Tibial nerve (tissue), 4 donors: ENCODE results near the gene NFIA. TPM values are rescaled to one million over a fixed set of nuclear protein-coding genes. Genes with fewer than 3 reads are reported as not detected.

ENCODE experiments used
- DNase-seq, 2 donors: peaks; one replicate each; pipeline ENCODE4 v3.0.0-alpha.2; 2019; ENCODE audit warnings: low spot score in 2 of 2
- H3K27ac ChIP-seq, 4 donors: fragments of 200-600 bp; sonication (generic) in 3 of 4; one replicate each; pipeline ENCODE4 v1.5.1; 2017 to 2019; ENCODE audit warnings: mild to moderate bottlenecking in 1 of 4
- H3K27me3 ChIP-seq, 2 donors: fragments of 200-600 bp; sonication (generic) in 1 of 2; one replicate each; pipeline versions ENCODE4 v1.5.1 to v1.6.0; 2017 to 2019
- H3K36me3 ChIP-seq, 3 donors: fragments of 200-600 bp; sonication (generic); one replicate each; pipeline ENCODE4 v1.5.1; 2018 to 2019
- H3K4me1 ChIP-seq, 4 donors: fragments of 200-600 bp; sonication (generic) in 3 of 4; one replicate each; pipeline ENCODE4 v1.5.1; 2017 to 2019
- H3K4me3 ChIP-seq, 4 donors: fragments of 200-600 bp; sonication (generic) in 3 of 4; one replicate each; pipeline ENCODE4 v1.5.1; 2017 to 2019; ENCODE audit warnings: mild to moderate bottlenecking in 1 of 4, moderate library complexity in 1 of 4
- H3K9me3 ChIP-seq, 4 donors: fragments of 200-600 bp; sonication (generic) in 3 of 4; one replicate each; pipeline ENCODE4 v1.5.1; 2017 to 2019
- EP300 ChIP-seq, 2 donors: sonication (generic); formaldehyde crosslinking; IDR thresholded peaks; one replicate each; pipeline ENCODE4 v1.6.1; 2017; ENCODE audit warnings: antibody characterized with exemption in 2 of 2, mild to moderate bottlenecking in 1 of 2
- POLR2A ChIP-seq, 2 donors: fragments of 450-650 bp; IDR thresholded peaks; one replicate each; pipeline ENCODE4 v1.6.1; 2017; ENCODE audit warnings: antibody characterized with exemption in 2 of 2, mild to moderate bottlenecking in 2 of 2, moderate library complexity in 2 of 2
- whole genome bisulfite sequencing, 2 donors: methylation state at CpG; one replicate each; pipeline ENCODE4 v1.1.5; 2018; 5-methylcytosine and 5-hydroxymethylcytosine counted together
- total RNA-seq, 4 donors: library from RNA; depleted of rRNA; stranded (reverse); fragments of >200 nt; gene quantifications; one replicate each; pipeline ENCODE4 v1.1.0, GENCODE V29; 2016
- TF ChIP-seq, protein P1 (sequence below), 5 experiments: fragments of 200-600 bp in 3 of 5; fragments of 450-650 bp in 2 of 5; sonication (generic) in 3 of 5; IDR thresholded peaks; one replicate each; pipeline ENCODE4 v1.5.1; 2016 to 2019; ENCODE audit warnings: antibody characterized with exemption in 5 of 5, mild to moderate bottlenecking in 3 of 5, moderate library complexity in 2 of 5

NFIA gene
- total RNA-seq, 4 donors from 2014 or later, result 71.2 to 81.4 (median 75.7) TPM

GRCh38 chr1:61452176-61453035 lies 370.0 kb downstream of the NFIA start:
- Histone ChIP-seq H3K9me3 (no peaks in the 10 kb centered on the region), H3K4me1 (peaks cover 0 to 77% (median 43%) of the 10 kb centered on the region in 4 donors), H3K27ac (peak overlapping the region in 3 of 4 donors; percentile 55 to 77 (median 75)), H3K4me3 (no peak overlapping the region), H3K36me3 (peaks cover 0 to 9% (median 0%) of the 10 kb centered on the region in 3 donors), H3K27me3 (no peaks in the 10 kb centered on the region)
- 3 to 6% methylated on average over 4 of the region's 4 CpGs for WGBS, 2 donors
- no peak for DNase-seq
- no peak for TF ChIP-seq EP300 (IDR thresholded peaks at IDR 0.05)
- no peak for TF ChIP-seq POLR2A (IDR thresholded peaks at IDR 0.05)
- TF ChIP-seq, protein P1, sequence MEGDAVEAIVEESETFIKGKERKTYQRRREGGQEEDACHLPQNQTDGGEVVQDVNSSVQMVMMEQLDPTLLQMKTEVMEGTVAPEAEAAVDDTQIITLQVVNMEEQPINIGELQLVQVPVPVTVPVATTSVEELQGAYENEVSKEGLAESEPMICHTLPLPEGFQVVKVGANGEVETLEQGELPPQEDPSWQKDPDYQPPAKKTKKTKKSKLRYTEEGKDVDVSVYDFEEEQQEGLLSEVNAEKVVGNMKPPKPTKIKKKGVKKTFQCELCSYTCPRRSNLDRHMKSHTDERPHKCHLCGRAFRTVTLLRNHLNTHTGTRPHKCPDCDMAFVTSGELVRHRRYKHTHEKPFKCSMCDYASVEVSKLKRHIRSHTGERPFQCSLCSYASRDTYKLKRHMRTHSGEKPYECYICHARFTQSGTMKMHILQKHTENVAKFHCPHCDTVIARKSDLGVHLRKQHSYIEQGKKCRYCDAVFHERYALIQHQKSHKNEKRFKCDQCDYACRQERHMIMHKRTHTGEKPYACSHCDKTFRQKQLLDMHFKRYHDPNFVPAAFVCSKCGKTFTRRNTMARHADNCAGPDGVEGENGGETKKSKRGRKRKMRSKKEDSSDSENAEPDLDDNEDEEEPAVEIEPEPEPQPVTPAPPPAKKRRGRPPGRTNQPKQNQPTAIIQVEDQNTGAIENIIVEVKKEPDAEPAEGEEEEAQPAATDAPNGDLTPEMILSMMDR (IDR thresholded peaks at IDR 0.05), result no peak

DNA sequence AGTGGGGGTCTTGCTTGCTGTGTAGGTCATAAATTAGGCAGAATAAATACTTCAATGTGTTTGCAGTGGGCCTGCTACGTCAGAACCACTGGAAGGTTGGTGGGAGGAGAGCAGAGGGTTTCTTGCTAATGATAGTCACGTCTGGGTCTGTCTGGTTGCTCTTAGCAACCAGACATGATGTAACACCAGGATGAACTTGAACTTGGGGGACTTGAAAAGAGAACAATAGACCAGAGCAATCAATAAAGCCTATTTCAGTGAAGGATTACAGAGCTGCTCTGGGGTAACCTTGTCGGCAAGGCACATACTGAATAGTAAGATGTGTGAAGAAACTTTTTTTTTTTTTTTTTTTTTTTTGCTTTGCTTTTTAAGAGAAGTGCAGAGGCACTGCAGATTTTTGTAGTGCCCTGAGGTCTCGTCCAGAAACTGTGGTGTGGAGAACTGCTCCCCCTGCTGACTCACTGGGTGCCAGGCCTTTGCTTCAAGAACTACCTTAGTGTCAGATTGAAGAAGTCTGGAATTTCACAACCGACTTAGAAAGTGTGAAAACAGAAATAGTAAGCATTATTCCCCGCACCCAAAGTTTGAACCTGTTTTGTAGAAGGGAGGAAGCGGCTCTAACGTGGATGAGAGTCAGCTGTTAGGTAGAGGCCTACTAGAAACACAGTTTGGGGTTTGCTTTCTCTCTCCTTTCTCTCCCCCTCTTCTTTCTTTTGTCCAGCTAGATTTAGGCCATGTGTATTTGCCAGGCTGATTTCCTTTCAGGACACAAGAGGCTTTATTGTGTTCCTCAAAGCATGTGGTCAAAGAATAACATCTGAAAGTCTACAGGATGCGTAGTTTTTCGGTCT lies 371.0 kb downstream of the NFIA start:
- H3K4me3 ChIP-seq, result no peak overlapping the region
- peaks cover 0 to 77% (median 43%) of the 10 kb centered on the region in 4 donors for H3K4me1 ChIP-seq
- TF ChIP-seq EP300 (IDR thresholded peaks at IDR 0.05) (peak in 1 of 2 donors; percentile 80), POLR2A (IDR thresholded peaks at IDR 0.05) (no peak)
- TF ChIP-seq, protein P1 (IDR thresholded peaks at IDR 0.05), result peak; percentile 69 to 85 (median 74)
- WGBS, 2 donors, result 7 to 9% methylated on average over 10 of the region's 10 CpGs
- no peaks in the 10 kb centered on the region for H3K9me3 ChIP-seq
- no peaks in the 10 kb centered on the region for H3K27me3 ChIP-seq
- peak overlapping the region; percentile 40 to 87 (median 65) for H3K27ac ChIP-seq
- peak; percentile 89 to 97 for DNase-seq
- H3K36me3 ChIP-seq, result peaks cover 0 to 9% (median 0%) of the 10 kb centered on the region in 3 donors

DNA sequence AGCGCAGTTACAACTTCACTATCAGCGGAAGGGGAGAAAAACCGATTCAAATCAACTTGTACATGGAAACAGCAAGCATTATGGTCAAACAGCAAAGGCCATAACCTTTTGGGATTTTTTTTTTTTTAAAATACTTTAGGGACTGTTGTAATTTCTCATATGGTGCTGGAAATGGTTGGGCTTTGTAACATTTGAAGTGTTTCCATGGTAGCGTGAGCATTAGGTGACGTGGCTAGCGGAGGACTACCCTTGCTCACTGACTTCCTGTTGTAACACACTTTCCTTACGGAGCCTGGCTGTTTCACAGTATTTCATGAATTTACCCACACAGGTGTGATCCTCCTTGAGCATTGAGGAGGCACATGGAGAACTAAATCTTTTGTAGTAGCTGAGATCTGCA lies 373.0 kb downstream of the NFIA start:
- Histone ChIP-seq H3K27me3 (no peaks in the 10 kb centered on the region), H3K36me3 (peaks cover 0 to 9% (median 0%) of the 10 kb centered on the region in 3 donors), H3K4me3 (no peak overlapping the region), H3K9me3 (no peaks in the 10 kb centered on the region), H3K4me1 (peaks cover 0 to 57% (median 30%) of the 10 kb centered on the region in 4 donors), H3K27ac (peak overlapping the region in 1 of 4 donors; percentile 9)
- WGBS, 2 donors, result 87 to 89% methylated on average over 7 of the region's 7 CpGs
- no peak for DNase-seq
- TF ChIP-seq, protein P1 (IDR thresholded peaks at IDR 0.05), result no peak
- TF ChIP-seq EP300 (IDR thresholded peaks at IDR 0.05) (no peak), POLR2A (IDR thresholded peaks at IDR 0.05) (no peak)

DNA sequence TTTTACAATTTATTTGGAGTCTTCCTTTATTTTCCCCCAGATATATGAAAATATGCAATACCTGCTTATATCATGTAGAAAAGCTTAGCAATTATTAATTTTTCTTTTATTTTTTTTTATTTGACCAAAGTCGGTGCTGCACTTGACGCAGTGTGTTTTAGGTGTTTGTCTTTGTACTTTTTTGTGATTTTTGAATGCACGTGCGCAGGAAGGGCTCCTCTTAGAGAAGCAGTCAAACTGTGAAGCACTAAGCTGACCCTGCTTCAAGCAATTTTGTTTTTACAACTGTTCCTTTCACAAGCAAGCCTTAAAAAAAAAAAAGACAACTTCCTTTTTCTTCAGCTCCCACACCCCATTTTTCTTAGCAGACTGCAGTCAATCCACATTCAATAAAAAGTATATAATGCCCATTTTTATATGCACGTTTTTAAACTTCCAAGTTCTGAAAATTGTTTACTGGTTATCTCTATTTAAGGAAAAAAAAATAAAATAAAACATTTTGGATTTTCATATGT lies 375.2 kb downstream of the NFIA start:
- Histone ChIP-seq H3K27ac (no peak overlapping the region), H3K27me3 (no peaks in the 10 kb centered on the region), H3K36me3 (peaks cover 0 to 9% (median 0%) of the 10 kb centered on the region in 3 donors), H3K4me1 (peaks cover 0 to 35% (median 11%) of the 10 kb centered on the region in 4 donors), H3K9me3 (no peaks in the 10 kb centered on the region), H3K4me3 (no peak overlapping the region)
- WGBS, 2 donors, result 50 to 56% methylated on average over 5 of the region's 5 CpGs
- no peak for DNase-seq
- TF ChIP-seq, protein P1 (IDR thresholded peaks at IDR 0.05), result no peak
- no peak for TF ChIP-seq POLR2A (IDR thresholded peaks at IDR 0.05)
- TF ChIP-seq EP300 (IDR thresholded peaks at IDR 0.05), result no peak
